Measurements from ENCODE around the gene TXNL4A. TPM values are rescaled to one million over a fixed set of nuclear protein-coding genes. Genes with fewer than 3 reads are reported as not detected.
"Not testable (repeated sequence)": the region's sequence is repeated elsewhere in the genome, so short reads cannot be mapped to it uniquely, and the experiment has no call there.

TXNL4A gene
- total RNA-seq, 1 experiment from 2014 or later, result 75.9 TPM

DNA sequence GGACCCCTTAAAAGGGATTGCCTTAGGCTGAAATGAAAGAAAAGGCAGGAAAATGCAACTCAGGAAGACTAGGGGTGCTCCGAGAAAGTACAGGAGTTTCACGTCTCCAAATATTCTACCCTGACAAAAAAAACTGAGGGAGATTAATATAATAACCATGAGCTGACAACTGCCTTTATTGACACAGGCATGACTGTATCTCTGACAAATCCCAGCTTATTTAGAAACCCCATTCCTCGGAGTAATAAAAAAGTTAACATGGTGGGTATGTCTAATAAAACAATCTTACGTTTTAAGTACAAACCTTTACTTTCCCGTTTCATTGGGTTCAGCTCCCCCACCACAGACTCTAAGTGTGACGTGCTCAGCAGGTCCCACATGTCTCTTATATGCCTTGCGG, 38.0 kb upstream of the TXNL4A start:
- peaks cover 3% of the 10 kb centered on the region for H3K9me3 Mint-ChIP-seq (ENCODE audit: low read depth, unreplicated experiment)
- H3K4me3 Mint-ChIP-seq (ENCODE audit: low read depth, unreplicated experiment), result no peak overlapping the region
- no TSS peak for BruUV-seq (replicated peaks)
- CTCF ChIA-PET, result no interaction called here
- H3K27me3 Mint-ChIP-seq (ENCODE audit: unreplicated experiment), result no peaks in the 10 kb centered on the region
- H3K27ac Mint-ChIP-seq (ENCODE audit: unreplicated experiment), result no peak overlapping the region
- H3K36me3 Mint-ChIP-seq (ENCODE audit: insufficient read depth, unreplicated experiment), result no peaks in the 10 kb centered on the region
- DNase-seq, result no peak
- intact Hi-C loops (cut with micrococcal nuclease; ENCODE audit: unreplicated experiment), result no loop called here
- TF ChIP-seq, protein P1, sequence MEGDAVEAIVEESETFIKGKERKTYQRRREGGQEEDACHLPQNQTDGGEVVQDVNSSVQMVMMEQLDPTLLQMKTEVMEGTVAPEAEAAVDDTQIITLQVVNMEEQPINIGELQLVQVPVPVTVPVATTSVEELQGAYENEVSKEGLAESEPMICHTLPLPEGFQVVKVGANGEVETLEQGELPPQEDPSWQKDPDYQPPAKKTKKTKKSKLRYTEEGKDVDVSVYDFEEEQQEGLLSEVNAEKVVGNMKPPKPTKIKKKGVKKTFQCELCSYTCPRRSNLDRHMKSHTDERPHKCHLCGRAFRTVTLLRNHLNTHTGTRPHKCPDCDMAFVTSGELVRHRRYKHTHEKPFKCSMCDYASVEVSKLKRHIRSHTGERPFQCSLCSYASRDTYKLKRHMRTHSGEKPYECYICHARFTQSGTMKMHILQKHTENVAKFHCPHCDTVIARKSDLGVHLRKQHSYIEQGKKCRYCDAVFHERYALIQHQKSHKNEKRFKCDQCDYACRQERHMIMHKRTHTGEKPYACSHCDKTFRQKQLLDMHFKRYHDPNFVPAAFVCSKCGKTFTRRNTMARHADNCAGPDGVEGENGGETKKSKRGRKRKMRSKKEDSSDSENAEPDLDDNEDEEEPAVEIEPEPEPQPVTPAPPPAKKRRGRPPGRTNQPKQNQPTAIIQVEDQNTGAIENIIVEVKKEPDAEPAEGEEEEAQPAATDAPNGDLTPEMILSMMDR (IDR thresholded peaks at IDR 0.05; ENCODE audit: unreplicated experiment), result no peak
- no peaks in the 10 kb centered on the region for H3K4me1 Mint-ChIP-seq (ENCODE audit: low read depth, unreplicated experiment)

DNA sequence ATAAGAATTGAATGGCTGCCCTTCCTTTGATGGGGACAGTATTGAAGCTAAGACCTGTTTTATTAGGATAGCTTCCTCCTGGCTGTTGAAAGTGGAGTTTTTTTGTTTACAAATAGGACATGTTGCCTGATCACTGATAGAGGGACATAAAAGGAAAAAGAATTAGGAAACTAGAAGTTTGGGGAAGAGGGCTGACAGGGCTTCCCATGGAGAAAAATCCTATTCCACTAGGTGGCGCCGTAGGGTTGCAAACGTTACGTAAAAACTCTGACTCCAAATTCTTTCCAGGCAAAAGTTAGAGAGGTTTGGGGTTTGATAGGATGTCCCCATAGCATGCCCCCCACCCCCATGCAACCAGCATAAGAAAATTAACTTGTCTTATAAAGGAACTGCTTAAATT, 34.8 kb upstream of the TXNL4A start:
- CTCF ChIA-PET, result no interaction called here
- DNase-seq, result no peak
- Mint-ChIP-seq H3K4me1 (ENCODE audit: low read depth, unreplicated experiment) (no peaks in the 10 kb centered on the region), H3K36me3 (ENCODE audit: insufficient read depth, unreplicated experiment) (no peaks in the 10 kb centered on the region), H3K27ac (ENCODE audit: unreplicated experiment) (no peak overlapping the region), H3K27me3 (ENCODE audit: unreplicated experiment) (no peaks in the 10 kb centered on the region), H3K4me3 (ENCODE audit: low read depth, unreplicated experiment) (no peak overlapping the region), H3K9me3 (ENCODE audit: low read depth, unreplicated experiment) (peaks cover 7% of the 10 kb centered on the region)
- TF ChIP-seq, protein P1 (IDR thresholded peaks at IDR 0.05; ENCODE audit: unreplicated experiment), result no peak
- BruUV-seq (replicated peaks), result no TSS peak
- intact Hi-C loops (cut with micrococcal nuclease; ENCODE audit: unreplicated experiment), result no loop called here

DNA sequence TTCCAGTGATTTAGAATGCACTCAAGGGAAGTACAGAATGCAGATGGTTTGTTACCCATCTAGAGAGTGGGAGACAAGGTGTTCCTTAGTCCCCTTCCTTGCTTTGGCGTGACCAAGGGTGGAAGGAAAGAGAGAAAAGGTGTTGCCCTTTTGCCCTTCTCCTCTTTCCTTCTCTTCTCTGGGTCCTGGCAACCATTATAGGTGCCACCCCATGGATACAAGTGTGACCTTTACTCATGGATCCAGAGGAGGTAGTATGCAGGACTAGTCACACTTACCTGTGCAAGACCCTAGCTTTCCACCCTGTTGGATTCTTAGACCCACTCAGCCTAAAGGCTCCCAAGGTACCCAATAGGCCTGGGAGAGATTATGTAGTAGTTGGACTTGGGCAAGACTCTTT, 34.2 kb upstream of the TXNL4A start:
- H3K9me3 Mint-ChIP-seq (ENCODE audit: low read depth, unreplicated experiment), result peaks cover 9% of the 10 kb centered on the region
- TF ChIP-seq, protein P1 (IDR thresholded peaks at IDR 0.05; ENCODE audit: unreplicated experiment), result no peak
- CTCF ChIA-PET, result no interaction called here
- H3K4me3 Mint-ChIP-seq (ENCODE audit: low read depth, unreplicated experiment), result no peak overlapping the region
- DNase-seq, result no peak
- no peaks in the 10 kb centered on the region for H3K36me3 Mint-ChIP-seq (ENCODE audit: insufficient read depth, unreplicated experiment)
- intact Hi-C loops (cut with micrococcal nuclease; ENCODE audit: unreplicated experiment), result no loop called here
- H3K27ac Mint-ChIP-seq (ENCODE audit: unreplicated experiment), result no peak overlapping the region
- no peaks in the 10 kb centered on the region for H3K4me1 Mint-ChIP-seq (ENCODE audit: low read depth, unreplicated experiment)
- H3K27me3 Mint-ChIP-seq (ENCODE audit: unreplicated experiment), result no peaks in the 10 kb centered on the region
- no TSS peak for BruUV-seq (replicated peaks)

DNA sequence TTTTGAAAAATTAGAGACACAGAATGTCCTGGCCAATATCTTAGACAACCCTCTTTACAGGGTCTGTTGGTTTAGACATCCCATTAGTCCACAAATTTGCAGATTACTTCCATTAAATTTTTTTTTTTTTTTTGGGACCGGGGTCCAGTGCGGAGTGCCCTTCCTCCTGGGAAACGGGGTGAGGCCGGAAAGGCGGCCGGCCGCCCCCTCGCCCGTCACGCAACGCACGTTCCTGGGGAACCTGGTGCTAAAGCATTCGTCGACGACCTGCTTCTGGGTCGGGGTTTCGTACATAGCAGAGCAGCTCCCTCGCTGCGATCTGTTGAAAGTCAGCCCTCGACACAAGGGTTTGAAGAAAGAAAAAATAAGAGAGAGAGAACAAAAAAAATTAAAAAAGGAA, 24.4 kb upstream of the TXNL4A start:
- CTCF ChIA-PET, result no interaction called here
- Mint-ChIP-seq H3K4me1 (ENCODE audit: low read depth, unreplicated experiment) (no peaks in the 10 kb centered on the region), H3K9me3 (ENCODE audit: low read depth, unreplicated experiment) (peaks cover 9% of the 10 kb centered on the region), H3K36me3 (ENCODE audit: insufficient read depth, unreplicated experiment) (no peaks in the 10 kb centered on the region), H3K4me3 (ENCODE audit: low read depth, unreplicated experiment) (no peak overlapping the region), H3K27ac (ENCODE audit: unreplicated experiment) (no peak overlapping the region), H3K27me3 (ENCODE audit: unreplicated experiment) (no peaks in the 10 kb centered on the region)
- TF ChIP-seq, protein P1 (IDR thresholded peaks at IDR 0.05; ENCODE audit: unreplicated experiment), result no peak
- intact Hi-C loops (cut with micrococcal nuclease; ENCODE audit: unreplicated experiment), result no loop called here
- no peak for DNase-seq
- no TSS peak for BruUV-seq (replicated peaks)

DNA sequence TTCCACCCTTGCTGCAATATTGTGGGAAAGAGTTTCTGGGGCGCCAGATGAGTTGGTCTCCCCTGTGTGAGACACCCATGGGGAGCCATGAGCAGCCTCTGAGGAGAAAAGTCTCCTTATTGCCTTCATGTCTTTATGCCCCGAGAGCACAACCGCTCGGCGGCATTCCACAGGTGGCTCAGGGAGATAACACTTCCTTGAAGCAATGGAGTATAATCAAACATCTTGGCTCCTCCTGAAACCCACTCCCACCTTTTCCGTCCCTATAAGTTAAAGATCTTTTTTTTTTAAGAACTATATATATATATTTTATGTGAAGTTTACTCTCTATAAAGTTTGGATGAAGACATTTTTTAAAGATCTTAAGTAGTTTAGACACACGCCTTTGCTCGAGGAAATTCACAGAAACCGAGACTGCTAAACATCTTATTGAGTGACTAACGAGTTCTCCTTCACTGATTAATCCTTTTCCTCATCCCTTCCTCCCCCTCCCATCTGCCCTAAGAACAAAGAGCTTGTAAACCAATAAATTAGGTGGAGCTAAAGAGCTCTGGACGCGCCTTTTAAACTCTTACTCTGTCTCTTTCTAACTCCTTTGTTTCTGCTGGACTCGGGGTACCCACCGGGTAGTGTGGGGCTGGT, 23.3 kb upstream of the TXNL4A start:
- CTCF ChIA-PET, result not testable (repeated sequence)
- H3K9me3 Mint-ChIP-seq (ENCODE audit: low read depth, unreplicated experiment), result peaks cover 12% of the 10 kb centered on the region

More for the DNA sequence above, 23.3 kb upstream of the TXNL4A start:
- H3K4me1 Mint-ChIP-seq (ENCODE audit: low read depth, unreplicated experiment); H3K27me3 Mint-ChIP-seq (ENCODE audit: unreplicated experiment); H3K4me3 Mint-ChIP-seq (ENCODE audit: low read depth, unreplicated experiment); H3K36me3 Mint-ChIP-seq (ENCODE audit: insufficient read depth, unreplicated experiment); H3K27ac Mint-ChIP-seq (ENCODE audit: unreplicated experiment); DNase-seq; BruUV-seq (replicated peaks); intact Hi-C loops (cut with micrococcal nuclease; ENCODE audit: unreplicated experiment): not testable (repeated sequence)
